IMR-90 (cell line): Measurements from ENCODE around the gene CDC5L. TPM values are rescaled to one million over a fixed set of nuclear protein-coding genes. Genes with fewer than 3 reads are reported as not detected.

Experiments
- ATAC-seq: fragments of 200-7000 bp; cut with Tn5 transposase; 2 replicates; pipeline ENCODE4 v1.9.1; 2020; ENCODE audit warnings: low read depth, mild to moderate bottlenecking, moderate library complexity
- BruUV-seq: library from RNA; stranded (reverse); fragments of 400-500 nt; replicated peaks from 2 replicates; lab custom pipeline; 2021; lab: Mats Ljungman, UMichigan
- CTCF ChIA-PET: fragments of 300-600 bp; formaldehyde crosslinking; extraction: SDS; loops from one replicate; lab custom pipeline; 2021; ENCODE audit warnings: antibody characterized with exemption; lab: Yijun Ruan, JAX
- POLR2A ChIA-PET: fragments of 300-600 bp; sonication (Branson Sonifier 250); formaldehyde crosslinking; loops from one replicate; lab custom pipeline; 2022; ENCODE audit warnings: antibody characterized with exemption; ENCODE audit not compliant: unreplicated experiment; lab: Charles Lee
- DNase-seq: peaks from one replicate; pipeline ENCODE4 v3.0.0; 2013
- H2AFZ ChIP-seq: replicated peaks from 2 replicates; pipeline ENCODE3; 2013; ENCODE audit warnings: low read length, mild to moderate bottlenecking; ENCODE audit not compliant: poor library complexity
- H2AK5ac ChIP-seq: 2 replicates; pipeline ENCODE4 v1.6.1; 2013; ENCODE audit warnings: low read depth, low read length, inconsistent platforms
- H2AK9ac ChIP-seq: replicated peaks from 2 replicates; pipeline ENCODE3; 2013; ENCODE audit warnings: mild to moderate bottlenecking, low read depth, low read length, moderate library complexity; ENCODE audit not compliant: poor library complexity
- H2BK120ac ChIP-seq: 2 replicates; pipeline ENCODE4 v1.6.1; 2013; ENCODE audit warnings: low read depth, low read length, inconsistent platforms
- H2BK15ac ChIP-seq: 3 replicates; pipeline ENCODE4 v1.6.1; 2013; ENCODE audit warnings: low read depth, low read length, inconsistent platforms
- H2BK20ac ChIP-seq: 2 replicates; pipeline ENCODE4 v1.6.1; 2013; ENCODE audit warnings: low read depth, mild to moderate bottlenecking, inconsistent platforms, low read length, moderate library complexity
- H2BK5ac ChIP-seq: 2 replicates; pipeline ENCODE4 v1.6.1; 2013; ENCODE audit warnings: mild to moderate bottlenecking, low read depth, low read length, inconsistent platforms; ENCODE audit not compliant: poor library complexity, severe bottlenecking
- H3K14ac ChIP-seq: replicated peaks from 2 replicates; pipeline ENCODE4 v1.6.1; 2013; ENCODE audit warnings: low read depth, low read length, inconsistent platforms
- H3K18ac ChIP-seq: 2 replicates; pipeline ENCODE4 v1.6.1; 2013; ENCODE audit warnings: low read depth, low read length, control low read depth
- H3K23ac ChIP-seq: 2 replicates; pipeline ENCODE4 v1.6.1; 2013; ENCODE audit warnings: low read depth, low read length, inconsistent platforms
- H3K27ac ChIP-seq: 2 replicates; pipeline ENCODE4 v1.5.1; 2013; ENCODE audit warnings: mild to moderate bottlenecking, control low read depth, low read length; ENCODE audit not compliant: insufficient read depth
- H3K27me3 ChIP-seq: 2 replicates; pipeline ENCODE4 v1.6.1; 2013; ENCODE audit warnings: low read length; ENCODE audit not compliant: control insufficient read depth, insufficient read depth
- H3K36me3 ChIP-seq: 2 replicates; pipeline ENCODE4 v1.6.1; 2013; ENCODE audit warnings: low read length, mixed read lengths; ENCODE audit not compliant: control insufficient read depth, insufficient read depth
- H3K4ac ChIP-seq: 2 replicates; pipeline ENCODE4 v1.6.1; 2013; ENCODE audit warnings: low read depth, low read length, inconsistent platforms
- H3K4me1 ChIP-seq: 2 replicates; pipeline ENCODE4 v1.6.1; 2013; ENCODE audit warnings: low read length, mixed read lengths; ENCODE audit not compliant: control insufficient read depth, insufficient read depth
- H3K4me2 ChIP-seq: 2 replicates; pipeline ENCODE4 v1.6.1; 2013; ENCODE audit warnings: low read depth, mild to moderate bottlenecking, control low read depth, low read length, moderate library complexity
- H3K4me3 ChIP-seq: 2 replicates; pipeline ENCODE4 v1.5.1; 2013; ENCODE audit warnings: low read depth, mild to moderate bottlenecking, control low read depth, low read length, moderate library complexity; ENCODE audit not compliant: insufficient read depth
- H3K56ac ChIP-seq: 2 replicates; pipeline ENCODE4 v1.6.1; 2013; ENCODE audit warnings: low read length, inconsistent platforms; ENCODE audit not compliant: insufficient read depth; ENCODE audit errors: extremely low read depth
- H3K79me1 ChIP-seq, 2 experiments: 2 replicates each; pipeline ENCODE4 v1.6.1; 2013; ENCODE audit warnings: low read length in 2 of 2, inconsistent platforms in 1 of 2, low read depth in 1 of 2
- H3K9ac ChIP-seq: 2 replicates; pipeline ENCODE4 v1.6.1; 2013; ENCODE audit warnings: low read depth, low read length, control low read depth
- H3K9me1 ChIP-seq: 2 replicates; pipeline ENCODE4 v1.6.1; 2013; ENCODE audit warnings: low read length, inconsistent platforms; ENCODE audit not compliant: insufficient read depth
- H3K9me3 ChIP-seq: 2 replicates; pipeline ENCODE4 v1.6.1; 2013; ENCODE audit warnings: low read length; ENCODE audit not compliant: control insufficient read depth, insufficient read depth
- H4K20me1 ChIP-seq: 2 replicates; pipeline ENCODE4 v1.6.1; 2013; ENCODE audit warnings: low read length, inconsistent platforms; ENCODE audit not compliant: insufficient read depth
- H4K5ac ChIP-seq: 2 replicates; pipeline ENCODE4 v1.6.1; 2013; ENCODE audit warnings: mild to moderate bottlenecking, low read depth, low read length, control low read depth
- H4K8ac ChIP-seq, 2 experiments: 2 replicates each; pipeline ENCODE4 v1.6.1; 2013; ENCODE audit warnings: low read depth in 2 of 2, low read length in 2 of 2, control low read depth in 1 of 2, inconsistent platforms in 1 of 2
- H4K91ac ChIP-seq: 2 replicates; pipeline ENCODE4 v1.6.1; 2013; ENCODE audit warnings: low read depth, low read length, inconsistent platforms; ENCODE audit not compliant: insufficient read depth
- NFE2L2 ChIP-seq: fragments of 150-350 bp; IDR thresholded peaks from 2 replicates; pipeline ENCODE4 v1.6.1; 2016; ENCODE audit warnings: low read depth, mild to moderate bottlenecking, low read length
- dilution Hi-C: fragments of 300-500 bp; cut with HindIII; formaldehyde crosslinking; loops from one replicate; pipeline ENCODE4 v1.14.3; 2018; ENCODE audit warnings: low sequenced_read_pairs; ENCODE audit not compliant: unreplicated experiment
- in situ Hi-C: fragments of 300-500 bp; cut with MboI; formaldehyde crosslinking; loops from 3 replicates; pipeline ENCODE4 v1.14.3; 2019; ENCODE audit warnings: low sequenced_read_pairs, inconsistent platforms, mixed read lengths
- intact Hi-C: fragments of 100-400 bp; cut with micrococcal nuclease; formaldehyde crosslinking; loops from 2 replicates; pipeline ENCODE4 v1.10.0; 2022
- polyA plus RNA-seq, 3 experiments: library from polyadenylated mRNA; depleted of rRNA; stranded (reverse); fragments of >200 nt; gene quantifications; 2 replicates each; pipeline ENCODE4 v1.2.3, GENCODE V29; 2012; ENCODE audit warnings: low replicate concordance in 1 of 3
- total RNA-seq: library from RNA; depleted of rRNA; stranded (reverse); fragments of >200 nt; gene quantifications from 2 replicates; pipeline ENCODE4 v1.2.3, GENCODE V29; 2012

CDC5L gene
- total and polyA plus RNA-seq, 2 of the 4 experiments (the other 2 are of a cell fraction), result 9.9 to 17.7 TPM

GRCh38 chr6:44423306-44423705 lies 35.8 kb downstream of the CDC5L start:
- no TSS peak for BruUV-seq
- no peak overlapping the region for H3K18ac ChIP-seq
- H3K27ac ChIP-seq, result no peak overlapping the region
- no peak overlapping the region for H2BK5ac ChIP-seq
- H4K20me1 ChIP-seq, result no peaks in the 10 kb centered on the region
- no peak overlapping the region for H3K9ac ChIP-seq
- POLR2A ChIA-PET, result no interaction called here
- H2BK15ac ChIP-seq, result no peak overlapping the region
- H3K4ac ChIP-seq, result no peak overlapping the region
- H2AK5ac ChIP-seq, result no peak overlapping the region
- no peaks in the 10 kb centered on the region for H3K9me3 ChIP-seq
- no peaks in the 10 kb centered on the region for H3K27me3 ChIP-seq
- H3K23ac ChIP-seq, result no peak overlapping the region
- no peaks in the 10 kb centered on the region for H3K4me1 ChIP-seq
- intact Hi-C loops (no loop called here), in situ Hi-C loops (no loop called here), dilution Hi-C loops (no loop called here)
- no peak overlapping the region for H3K4me2 ChIP-seq
- no peak overlapping the region for H4K8ac ChIP-seq
- no peak overlapping the region for H2AFZ ChIP-seq
- H2BK20ac ChIP-seq, result no peak overlapping the region
- H4K91ac ChIP-seq, result no peak overlapping the region
- ATAC-seq (no peak), DNase-seq (no peak)
- no peak overlapping the region for H3K4me3 ChIP-seq
- H3K14ac ChIP-seq, result no peak overlapping the region
- no peak overlapping the region for H2AK9ac ChIP-seq
- no peak for TF ChIP-seq NFE2L2
- H3K9me1 ChIP-seq, result no peaks in the 10 kb centered on the region
- H2BK120ac ChIP-seq, result no peak overlapping the region
- peaks cover 21% of the 10 kb centered on the region for H3K36me3 ChIP-seq
- H4K5ac ChIP-seq, result no peak overlapping the region
- H3K56ac ChIP-seq, result no peak overlapping the region
- CTCF ChIA-PET, result no interaction called here
- peaks cover 14% of the 10 kb centered on the region in 2 experiments; a peak in 3 of 4 replicates for H3K79me1 ChIP-seq
